ENCODE results near the gene PSG11.
"Not testable (repeated sequence)": the region's sequence is repeated elsewhere in the genome, so short reads cannot be mapped to it uniquely, and the experiment has no call there.

- not testable (repeated sequence) for TF ChIP-seq SP1 (IDR thresholded peaks at IDR 0.05); ELF4 (IDR thresholded peaks at IDR 0.05); ZNF384 (IDR thresholded peaks at IDR 0.05); HDGF (IDR thresholded peaks at IDR 0.05; ENCODE audit: borderline replicate concordance); LEF1 (IDR thresholded peaks at IDR 0.05; ENCODE audit: borderline replicate concordance); TARDBP (IDR thresholded peaks at IDR 0.05); CTBP1 (IDR thresholded peaks at IDR 0.05; ENCODE audit: borderline replicate concordance); FOXM1 (IDR thresholded peaks at IDR 0.05; ENCODE audit: borderline replicate concordance); BHLHE40 (IDR thresholded peaks at IDR 0.05; ENCODE audit: borderline replicate concordance); PKNOX1 (IDR thresholded peaks at IDR 0.05); SUZ12 (IDR thresholded peaks at IDR 0.05); FOXA1 (IDR thresholded peaks at IDR 0.05)
Measured at GRCh38 chr19:43046578-43046977, 20.3 kb upstream of the PSG11 start.

Measured in HEK293T (cell line).